Stimulated activated CD4-positive, alpha-beta T cell treated with anti-CD3 and anti-CD28 coated beads, Interleukin-4, amount 100 ng/mL, for 4 hours (primary cell): ENCODE measurements around the gene RPL41.
A peak's percentile ranks its signal among the peaks of the same experiment; 100 is the strongest.
"Not testable (repeated sequence)": the region's sequence is repeated elsewhere in the genome, so short reads cannot be mapped to it uniquely, and the experiment has no call there.

Experiments used
- DNase-seq, 2 experiments: peaks; one replicate each; pipeline ENCODE4 v3.0.0-alpha.2; 2020

RPL41 gene

DNA sequence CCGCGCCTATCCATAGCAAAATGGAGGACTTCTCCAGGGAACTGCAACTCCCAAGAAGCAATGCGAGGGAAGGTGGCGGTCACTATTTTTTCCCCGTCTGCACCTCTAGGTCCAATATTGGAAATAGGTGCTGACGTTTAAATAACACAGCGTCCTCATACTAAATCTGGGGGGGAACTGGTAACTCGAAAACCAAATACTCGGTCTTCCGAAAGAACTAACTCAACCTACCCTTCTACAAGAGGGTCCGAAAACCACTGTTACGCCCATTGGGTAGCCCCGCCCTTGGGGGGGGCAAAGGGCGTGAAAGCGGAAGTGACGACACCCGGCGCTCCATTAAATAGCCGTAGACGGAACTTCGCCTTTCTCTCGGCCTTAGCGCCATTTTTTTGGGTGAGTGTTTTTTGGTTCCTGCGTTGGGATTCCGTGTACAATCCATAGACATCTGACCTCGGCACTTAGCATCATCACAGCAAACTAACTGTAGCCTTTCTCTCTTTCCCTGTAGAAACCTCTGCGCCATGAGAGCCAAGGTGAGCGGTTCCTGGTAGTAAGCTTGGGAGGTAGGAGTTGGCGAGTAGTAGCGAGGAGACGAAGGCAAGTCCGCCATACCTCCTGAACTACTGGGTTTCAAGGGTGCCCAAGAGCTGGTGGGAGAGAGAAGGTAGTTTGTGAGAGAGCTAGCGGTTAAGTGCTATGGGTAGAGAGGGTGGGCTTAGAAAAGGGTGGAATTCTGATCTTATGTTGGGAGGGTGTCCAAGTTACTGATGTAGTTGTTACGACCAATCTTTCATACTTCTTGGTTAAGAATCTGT lies at the start of gene RPL41:
TSS of gene RPL41 (plus strand) at position 367 of the 815 bp plus-strand sequence.
- peak; percentile 90 to 92 for DNase-seq

- DNase-seq: no peak
These were observed 44.8 kb upstream of the RPL41 start for GRCh38 chr12:56071648-56072047.

DNA sequence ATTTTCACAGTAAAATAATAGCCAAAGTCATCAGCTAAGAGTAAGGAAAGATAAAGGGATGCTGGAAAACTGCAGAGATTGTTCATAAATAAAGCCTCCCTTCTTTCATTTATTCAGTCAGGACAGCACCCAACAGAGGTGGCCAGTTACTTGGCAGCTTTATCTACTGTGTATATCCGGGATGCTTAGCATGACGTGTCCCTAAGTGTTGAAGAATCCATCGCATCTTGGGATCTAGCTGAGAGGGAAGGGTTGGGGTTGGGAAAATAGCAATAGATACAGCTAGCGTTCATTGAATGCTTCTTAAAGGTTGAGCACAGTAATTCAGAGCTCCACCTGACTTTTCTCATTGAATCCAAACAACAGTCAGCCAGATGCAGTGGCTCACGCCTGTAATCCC lies 42.0 kb upstream of the RPL41 start:
- no peak for DNase-seq

DNA sequence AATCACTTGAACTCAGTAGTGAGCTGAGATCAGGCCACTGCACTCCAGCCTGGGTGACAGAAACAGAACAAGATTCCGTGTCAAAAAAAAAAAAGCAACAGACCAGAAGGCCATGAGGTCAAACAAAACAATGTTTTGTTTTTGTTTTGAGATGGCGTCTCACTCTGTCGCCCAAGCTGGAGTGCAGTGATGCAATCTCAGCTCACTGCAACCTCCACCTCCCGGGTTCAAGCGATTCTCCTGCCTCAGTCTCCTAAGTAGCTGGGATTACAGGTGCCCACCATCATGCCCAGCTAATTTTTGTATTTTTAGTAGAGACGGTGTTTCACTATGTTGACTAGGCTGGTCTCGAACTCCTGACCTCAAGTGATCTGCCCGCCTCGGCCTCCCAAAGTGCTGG lies 38.5 kb upstream of the RPL41 start:
- not testable (repeated sequence) for DNase-seq

GRCh38 chr12:56078427-56078826 lies 38.0 kb upstream of the RPL41 start:
- DNase-seq: no peak

DNA sequence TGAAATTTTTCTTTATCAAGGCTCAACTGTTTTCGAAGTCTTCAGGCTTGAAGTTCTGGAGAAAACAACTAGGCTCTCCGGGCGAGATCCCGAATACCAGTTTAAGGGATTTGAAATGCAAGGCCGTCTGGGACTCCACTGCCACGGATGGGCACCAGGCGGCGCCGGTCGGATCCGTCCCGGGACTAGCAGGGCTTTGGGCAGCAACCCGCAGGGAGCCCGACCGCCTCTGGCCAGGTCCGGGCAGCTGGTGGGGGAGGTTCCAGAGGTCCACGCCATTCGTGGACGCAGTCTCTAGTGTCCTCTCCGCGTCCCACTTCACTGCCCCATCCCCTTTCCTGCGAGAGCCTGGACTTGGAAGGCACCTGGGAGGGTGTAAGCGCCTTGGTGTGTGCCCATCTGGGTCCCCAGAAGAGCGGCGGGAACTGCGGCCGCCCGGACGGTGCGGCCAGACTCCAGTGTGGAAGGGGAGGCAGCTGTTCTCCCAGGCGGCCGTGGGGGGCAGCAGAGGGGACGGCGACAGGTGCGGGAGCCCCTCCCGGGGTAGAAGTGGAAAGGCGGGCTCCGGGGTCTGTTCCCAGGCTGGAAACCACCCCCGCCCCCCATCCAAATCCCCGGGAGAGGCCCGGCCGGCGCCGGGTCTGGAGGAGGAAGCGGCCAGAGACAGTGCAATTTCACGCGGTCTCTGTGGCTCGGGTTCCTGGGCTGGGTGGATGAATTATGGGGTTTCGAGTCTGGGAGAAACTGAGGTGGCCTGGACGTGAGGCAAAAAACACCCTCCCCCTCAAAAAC lies 37.3 kb upstream of the RPL41 start:
- DNase-seq: peak; percentile 27 to 45

GRCh38 chr12:56079723-56080555 lies 36.5 kb upstream of the RPL41 start, which contains the start of gene ERBB3:
TSS of gene ERBB3 (plus strand) at chr12:56080165. CDS start at chr12:56080301, 136 bp downstream.
- peak; percentile 65 to 70 for DNase-seq

DNA sequence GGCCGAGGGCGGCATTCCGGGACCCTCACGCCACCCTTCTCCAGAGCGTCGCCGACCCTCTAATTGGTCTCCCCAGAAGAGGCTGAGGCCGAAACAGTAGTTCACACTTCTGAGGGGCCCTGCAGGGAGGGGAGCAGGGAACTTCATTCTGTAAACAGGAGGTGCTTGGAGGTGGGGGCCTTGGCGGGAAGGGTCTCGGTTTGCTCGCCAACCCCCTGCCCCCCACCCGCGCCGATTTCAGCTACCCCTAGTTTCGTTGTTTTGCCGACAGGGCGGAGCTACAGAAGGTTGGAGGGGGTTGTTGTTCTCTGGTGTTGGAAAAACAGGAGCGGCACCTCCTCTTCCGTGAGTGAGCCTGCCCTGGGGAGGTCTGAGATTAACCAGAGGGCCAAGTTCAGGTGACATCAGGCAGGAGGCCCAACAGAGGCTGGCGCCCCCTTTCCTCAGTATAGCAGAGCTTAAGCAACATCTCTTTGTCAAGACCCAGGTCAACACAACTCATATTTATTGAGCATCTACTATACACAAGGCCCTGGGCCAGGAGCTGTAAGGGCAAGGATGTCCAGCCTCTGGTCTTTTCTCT lies 35.8 kb upstream of the RPL41 start:
- DNase-seq: no peak

GRCh38 chr12:56081393-56082347 lies 34.8 kb upstream of the RPL41 start:
- DNase-seq: no peak

- DNase-seq: no peak
These were observed 34.1 kb upstream of the RPL41 start for GRCh38 chr12:56082382-56082781.

- DNase-seq: no peak
These were observed 33.5 kb upstream of the RPL41 start for GRCh38 chr12:56082967-56083366.

DNA sequence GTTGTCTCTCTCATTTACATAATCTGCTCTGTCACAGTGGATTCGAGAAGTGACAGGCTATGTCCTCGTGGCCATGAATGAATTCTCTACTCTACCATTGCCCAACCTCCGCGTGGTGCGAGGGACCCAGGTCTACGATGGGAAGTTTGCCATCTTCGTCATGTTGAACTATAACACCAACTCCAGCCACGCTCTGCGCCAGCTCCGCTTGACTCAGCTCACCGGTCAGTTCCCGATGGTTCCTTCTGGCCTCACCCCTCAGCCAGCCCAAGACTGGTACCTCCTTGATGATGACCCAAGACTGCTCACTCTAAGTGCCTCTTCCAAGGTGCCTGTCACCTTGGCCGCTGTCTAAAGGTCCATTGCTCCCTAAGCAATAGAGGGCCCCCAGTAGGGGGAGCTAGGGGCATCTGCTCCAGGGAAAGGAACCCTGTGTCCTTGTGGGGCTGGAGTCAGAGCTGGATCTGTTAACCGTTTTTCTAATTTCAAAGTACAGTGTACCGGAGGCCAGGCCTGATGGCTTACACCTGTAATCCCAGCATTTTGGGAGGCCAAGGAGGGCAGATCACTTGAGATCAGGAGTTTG lies 31.4 kb upstream of the RPL41 start:
- DNase-seq: no peak

DNA sequence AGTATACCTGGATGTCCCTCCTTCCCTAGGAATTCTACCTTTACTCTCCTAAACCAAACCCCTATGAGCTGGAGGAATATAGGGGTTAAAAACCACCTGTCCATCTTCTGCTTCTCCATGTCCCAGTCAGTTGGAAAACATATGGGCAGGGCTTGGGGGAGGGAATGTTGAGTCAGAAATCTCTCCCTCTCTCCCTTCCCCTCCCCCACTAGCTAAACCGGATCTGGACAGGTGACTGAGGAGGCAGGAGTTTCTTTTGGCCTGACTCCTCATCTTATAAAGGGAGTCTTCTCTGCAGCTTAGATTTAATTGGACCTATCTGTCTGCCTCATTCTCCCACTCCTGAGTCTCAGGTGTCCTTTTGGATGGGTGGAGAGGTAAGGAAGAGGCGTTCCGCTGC lies 30.3 kb upstream of the RPL41 start:
- DNase-seq: no peak

- DNase-seq: no peak
These were observed 29.8 kb upstream of the RPL41 start for GRCh38 chr12:56086608-56087007.

DNA sequence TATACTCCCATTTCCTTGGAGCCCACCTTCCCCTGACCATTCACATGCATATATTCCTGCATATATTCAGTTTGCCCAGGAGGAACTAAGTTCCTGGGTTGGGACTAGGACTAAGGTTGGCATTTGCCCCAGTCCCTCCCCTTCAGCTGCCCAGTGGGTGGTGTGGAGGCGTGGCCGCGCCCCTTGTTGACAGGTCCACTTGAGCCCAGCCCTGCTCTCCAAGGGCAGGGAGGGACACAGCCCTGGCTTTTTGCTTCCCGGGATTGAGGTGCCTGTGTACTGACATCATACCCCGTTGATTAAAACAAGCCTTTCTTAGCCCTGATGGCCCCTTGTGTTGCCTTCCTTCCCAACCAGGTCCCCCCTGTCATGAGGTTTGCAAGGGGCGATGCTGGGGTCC lies 29.2 kb upstream of the RPL41 start:
- no peak for DNase-seq

- DNase-seq: no peak
These were observed 18.7 kb upstream of the RPL41 start for GRCh38 chr12:56097738-56098137.

- no peak for DNase-seq
These were observed 17.8 kb upstream of the RPL41 start for GRCh38 chr12:56098592-56098991.

DNA sequence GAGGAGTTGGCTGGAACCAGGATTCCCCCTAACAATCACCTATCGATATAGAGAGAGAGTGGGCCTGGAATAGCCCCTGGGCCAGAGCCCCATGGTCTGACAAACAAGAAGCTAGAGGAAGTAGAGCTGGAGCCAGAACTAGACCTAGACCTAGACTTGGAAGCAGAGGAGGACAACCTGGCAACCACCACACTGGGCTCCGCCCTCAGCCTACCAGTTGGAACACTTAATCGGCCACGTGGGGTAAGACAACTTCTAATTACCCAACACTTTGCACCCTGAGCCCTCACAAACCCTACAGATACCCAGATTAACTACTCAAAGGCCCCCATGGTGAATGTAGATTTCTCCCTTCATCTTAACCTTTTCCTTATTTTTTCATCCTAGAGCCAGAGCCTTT lies 16.6 kb upstream of the RPL41 start:
- no peak for DNase-seq

- DNase-seq: no peak
These were observed 15.4 kb upstream of the RPL41 start for GRCh38 chr12:56101045-56101444.

GRCh38 chr12:56102683-56103065 lies 13.8 kb upstream of the RPL41 start:
- DNase-seq: no peak

DNA sequence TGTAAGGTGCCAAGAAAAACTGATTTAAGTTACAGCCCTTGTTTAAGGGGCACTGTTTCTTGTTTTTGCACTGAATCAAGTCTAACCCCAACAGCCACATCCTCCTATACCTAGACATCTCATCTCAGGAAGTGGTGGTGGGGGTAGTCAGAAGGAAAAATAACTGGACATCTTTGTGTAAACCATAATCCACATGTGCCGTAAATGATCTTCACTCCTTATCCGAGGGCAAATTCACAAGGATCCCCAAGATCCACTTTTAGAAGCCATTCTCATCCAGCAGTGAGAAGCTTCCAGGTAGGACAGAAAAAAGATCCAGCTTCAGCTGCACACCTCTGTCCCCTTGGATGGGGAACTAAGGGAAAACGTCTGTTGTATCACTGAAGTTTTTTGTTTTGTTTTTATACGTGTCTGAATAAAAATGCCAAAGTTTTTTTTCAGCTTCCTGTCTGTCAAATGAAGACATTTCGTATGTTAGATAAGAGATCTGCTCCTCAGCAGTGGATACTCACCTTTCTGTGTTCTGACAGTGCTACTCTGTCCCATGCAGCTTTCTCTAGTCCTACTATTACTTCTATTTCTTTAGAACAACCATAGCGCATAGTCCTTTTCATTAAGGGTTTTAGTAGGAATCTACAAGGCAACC lies 13.2 kb upstream of the RPL41 start:
- no peak for DNase-seq
